KMS-11 (cell line): ENCODE results near the gene ABHD16B.

Experiments used
- H2AFZ ChIP-seq: fragments of 200-600 bp; sonication (generic); 2 replicates; pipeline ENCODE4 v1.6.1; 2016; ENCODE audit warnings: antibody characterized with exemption, mixed run types, low read depth
- H3K27ac ChIP-seq: fragments of 200-600 bp; sonication (generic); 2 replicates; pipeline ENCODE4 v1.6.1; 2016; ENCODE audit warnings: mild to moderate bottlenecking, mixed run types
- H3K27me3 ChIP-seq: fragments of 200-600 bp; sonication (generic); 2 replicates; pipeline ENCODE4 v1.6.1; 2017; ENCODE audit warnings: mild to moderate bottlenecking, low read depth, mixed run types, moderate library complexity; ENCODE audit not compliant: insufficient read depth
- H3K36me3 ChIP-seq: fragments of 200-600 bp; sonication (generic); 2 replicates; pipeline ENCODE4 v1.6.1; 2017; ENCODE audit warnings: mild to moderate bottlenecking, mixed run types; ENCODE audit not compliant: insufficient read depth
- H3K4me1 ChIP-seq: fragments of 200-600 bp; sonication (generic); 2 replicates; pipeline ENCODE4 v1.6.1; 2016; ENCODE audit warnings: mild to moderate bottlenecking, low read depth, mixed run types; ENCODE audit not compliant: poor library complexity, severe bottlenecking
- H3K4me2 ChIP-seq: fragments of 200-600 bp; sonication (generic); 2 replicates; pipeline ENCODE4 v1.7.0; 2016; ENCODE audit warnings: mild to moderate bottlenecking, mixed run types
- H3K4me3 ChIP-seq: fragments of 200-600 bp; sonication (generic); IDR thresholded peaks from 2 replicates; pipeline ENCODE4 v1.6.1; 2017; ENCODE audit warnings: low read depth, low read length, mixed read lengths; ENCODE audit not compliant: insufficient read depth
- H3K79me2 ChIP-seq: fragments of 200-600 bp; sonication (generic); 2 replicates; pipeline ENCODE4 v1.6.1; 2016; ENCODE audit warnings: low read depth, mixed run types; ENCODE audit not compliant: insufficient read depth
- H3K9ac ChIP-seq: fragments of 200-600 bp; sonication (generic); 2 replicates; pipeline ENCODE4 v1.6.1; 2016; ENCODE audit warnings: mild to moderate bottlenecking, mixed run types
- H4K20me1 ChIP-seq: fragments of 200-600 bp; sonication (generic); 2 replicates; pipeline ENCODE4 v1.6.1; 2016; ENCODE audit warnings: mild to moderate bottlenecking, mixed run types; ENCODE audit not compliant: insufficient read depth
- TF ChIP-seq, protein P1 (sequence below): fragments of 200-600 bp; sonication (generic); conservative IDR thresholded peaks from 2 replicates; pipeline ENCODE4 v1.6.1; 2017; ENCODE audit warnings: low read depth, mild to moderate bottlenecking, antibody characterized with exemption, low read length, moderate library complexity, mixed read lengths

Gene ABHD16B

DNA sequence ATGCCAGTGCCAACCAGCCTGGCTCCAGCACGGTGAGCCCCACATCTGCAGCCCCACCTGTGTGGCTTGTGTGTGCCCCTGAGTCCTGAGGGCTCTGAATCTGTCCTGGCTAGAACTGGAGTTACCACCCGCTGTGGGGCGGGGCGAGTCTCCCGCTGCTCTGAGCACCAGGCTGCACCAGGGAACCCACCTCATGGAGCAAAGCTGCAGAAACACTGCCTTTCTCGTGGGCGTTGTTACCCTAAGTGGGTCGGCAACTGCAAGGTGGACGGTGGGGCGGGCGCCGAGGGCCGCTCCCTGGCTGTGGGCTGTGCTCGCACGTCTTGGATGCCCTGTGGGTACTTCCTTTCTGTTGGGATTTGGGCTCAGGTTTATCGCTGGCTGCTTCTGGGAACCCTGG, 17.5 kb upstream of the ABHD16B start:
- TF ChIP-seq, protein P1, sequence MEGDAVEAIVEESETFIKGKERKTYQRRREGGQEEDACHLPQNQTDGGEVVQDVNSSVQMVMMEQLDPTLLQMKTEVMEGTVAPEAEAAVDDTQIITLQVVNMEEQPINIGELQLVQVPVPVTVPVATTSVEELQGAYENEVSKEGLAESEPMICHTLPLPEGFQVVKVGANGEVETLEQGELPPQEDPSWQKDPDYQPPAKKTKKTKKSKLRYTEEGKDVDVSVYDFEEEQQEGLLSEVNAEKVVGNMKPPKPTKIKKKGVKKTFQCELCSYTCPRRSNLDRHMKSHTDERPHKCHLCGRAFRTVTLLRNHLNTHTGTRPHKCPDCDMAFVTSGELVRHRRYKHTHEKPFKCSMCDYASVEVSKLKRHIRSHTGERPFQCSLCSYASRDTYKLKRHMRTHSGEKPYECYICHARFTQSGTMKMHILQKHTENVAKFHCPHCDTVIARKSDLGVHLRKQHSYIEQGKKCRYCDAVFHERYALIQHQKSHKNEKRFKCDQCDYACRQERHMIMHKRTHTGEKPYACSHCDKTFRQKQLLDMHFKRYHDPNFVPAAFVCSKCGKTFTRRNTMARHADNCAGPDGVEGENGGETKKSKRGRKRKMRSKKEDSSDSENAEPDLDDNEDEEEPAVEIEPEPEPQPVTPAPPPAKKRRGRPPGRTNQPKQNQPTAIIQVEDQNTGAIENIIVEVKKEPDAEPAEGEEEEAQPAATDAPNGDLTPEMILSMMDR, result no peak
- Histone ChIP-seq H3K27me3 (peaks cover 53% of the 10 kb centered on the region; the same call in 1 of the 2 replicates), H4K20me1 (no peaks in the 10 kb centered on the region)

DNA sequence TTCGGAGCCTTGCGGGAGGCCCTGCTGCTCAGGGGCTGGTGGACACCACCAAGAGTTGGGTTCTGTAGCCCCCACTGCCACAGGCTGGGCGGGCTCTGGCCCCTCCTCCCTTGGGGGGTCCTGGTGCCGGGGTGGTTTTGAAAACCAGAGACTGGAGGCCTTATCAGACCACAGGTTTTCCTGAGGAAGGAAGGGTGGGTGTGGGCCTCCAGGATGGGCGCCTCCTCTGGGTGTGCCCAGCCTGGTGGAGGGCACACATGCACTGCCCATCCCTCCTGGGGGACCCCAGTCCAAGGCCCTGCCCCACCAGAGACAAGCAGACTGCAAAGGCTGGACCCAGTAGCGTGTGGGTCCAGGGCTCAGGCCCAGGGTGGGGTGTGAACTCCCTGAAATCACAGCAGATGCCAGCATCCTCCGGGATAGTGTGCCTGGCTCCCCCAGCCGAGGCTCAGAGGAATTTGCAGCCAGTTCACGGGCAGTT, 16.7 kb upstream of the ABHD16B start:
- Histone ChIP-seq H4K20me1 (no peaks in the 10 kb centered on the region), H3K4me3 (no peak overlapping the region), H3K27me3 (peaks cover 49% of the 10 kb centered on the region; the same call in 1 of the 2 replicates), H3K27ac (no peak overlapping the region), H3K9ac (no peak overlapping the region), H2AFZ (no peak overlapping the region), H3K4me2 (no peak overlapping the region), H3K4me1 (no peaks in the 10 kb centered on the region), H3K79me2 (no peaks in the 10 kb centered on the region), H3K36me3 (no peaks in the 10 kb centered on the region)
- TF ChIP-seq, protein P1, result no peak

More for the DNA sequence above, 17.5 kb upstream of the ABHD16B start:
- no peaks in the 10 kb centered on the region for H3K4me1 ChIP-seq
- H3K9ac ChIP-seq, result no peak overlapping the region
- H2AFZ ChIP-seq, result no peak overlapping the region
- H3K36me3 ChIP-seq, result no peaks in the 10 kb centered on the region
- H3K79me2 ChIP-seq, result no peaks in the 10 kb centered on the region
- no peak overlapping the region for H3K4me2 ChIP-seq
- H3K4me3 ChIP-seq, result no peak overlapping the region
- no peak overlapping the region for H3K27ac ChIP-seq

DNA sequence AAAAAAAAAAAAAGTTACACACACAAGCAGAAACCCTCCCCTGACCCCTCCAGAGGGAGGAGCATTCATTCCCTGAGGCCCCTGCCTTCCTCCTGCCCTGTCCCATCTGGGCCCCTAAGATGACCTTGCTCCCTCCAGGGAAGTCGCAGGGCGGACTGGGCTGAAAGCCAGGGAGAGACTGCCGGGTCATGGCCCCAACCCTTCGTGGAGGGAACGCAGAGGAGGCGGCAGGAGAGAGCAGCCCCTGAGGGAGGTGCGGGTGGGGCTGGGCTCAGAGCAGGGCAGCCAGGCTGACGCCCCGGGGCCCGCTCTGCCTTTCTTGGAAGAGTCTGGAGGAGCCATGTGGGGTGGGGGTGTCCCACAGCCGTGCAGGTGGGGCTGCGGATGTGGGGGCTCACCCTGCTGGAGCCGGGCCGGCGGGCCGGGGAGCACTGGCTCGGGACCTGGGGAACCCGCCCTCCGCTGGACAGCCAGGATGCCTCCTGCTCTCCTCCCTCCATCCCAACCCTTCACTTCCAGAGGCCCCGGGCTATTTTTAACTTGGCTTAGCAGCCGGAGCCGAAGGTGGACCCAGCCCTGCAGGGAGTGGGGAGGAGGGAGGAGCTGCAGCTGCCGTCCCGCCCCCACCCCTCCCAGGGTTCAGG, 15.0 kb upstream of the ABHD16B start:
- no peaks in the 10 kb centered on the region for H3K36me3 ChIP-seq
- no peak overlapping the region for H3K4me3 ChIP-seq
- no peak overlapping the region for H3K9ac ChIP-seq
- H3K27ac ChIP-seq, result no peak overlapping the region
- TF ChIP-seq, protein P1, result no peak
- H4K20me1 ChIP-seq, result no peaks in the 10 kb centered on the region
- H2AFZ ChIP-seq, result no peak overlapping the region
- H3K4me2 ChIP-seq, result no peak overlapping the region
- H3K27me3 ChIP-seq, result peaks cover 39% of the 10 kb centered on the region; the same call in 1 of the 2 replicates
- H3K4me1 ChIP-seq, result peaks cover 9% of the 10 kb centered on the region
- no peaks in the 10 kb centered on the region for H3K79me2 ChIP-seq

DNA sequence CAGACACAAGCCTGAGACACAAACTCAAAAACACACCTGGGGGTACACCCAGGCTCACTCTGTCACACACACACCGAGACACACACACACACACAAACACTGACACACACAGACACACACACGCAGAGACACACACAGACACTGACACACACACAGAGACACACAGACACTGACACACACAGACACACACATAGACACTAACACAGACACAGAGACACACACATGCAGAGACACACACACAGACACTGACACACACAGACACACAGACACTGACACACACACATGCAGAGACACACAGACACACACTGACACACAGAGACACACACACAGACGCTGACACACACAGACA, 14.4 kb upstream of the ABHD16B start:
- H3K4me2 ChIP-seq, result no peak overlapping the region
- H3K36me3 ChIP-seq, result no peaks in the 10 kb centered on the region
- peaks cover 14% of the 10 kb centered on the region for H3K4me1 ChIP-seq
- TF ChIP-seq, protein P1, result no peak
- H3K27me3 ChIP-seq, result peaks cover 34% of the 10 kb centered on the region; the same call in 1 of the 2 replicates
- no peak overlapping the region for H3K9ac ChIP-seq
- H2AFZ ChIP-seq, result no peak overlapping the region
- no peaks in the 10 kb centered on the region for H4K20me1 ChIP-seq
- no peak overlapping the region for H3K4me3 ChIP-seq
- H3K79me2 ChIP-seq, result no peaks in the 10 kb centered on the region
- H3K27ac ChIP-seq, result no peak overlapping the region
